ENCODE measurements around the gene GPR87. TPM values are rescaled to one million over a fixed set of nuclear protein-coding genes. Genes with fewer than 3 reads are reported as not detected.

GPR87 gene
- total RNA-seq, 1 donor from 2014 or later, result 15.5 TPM

DNA sequence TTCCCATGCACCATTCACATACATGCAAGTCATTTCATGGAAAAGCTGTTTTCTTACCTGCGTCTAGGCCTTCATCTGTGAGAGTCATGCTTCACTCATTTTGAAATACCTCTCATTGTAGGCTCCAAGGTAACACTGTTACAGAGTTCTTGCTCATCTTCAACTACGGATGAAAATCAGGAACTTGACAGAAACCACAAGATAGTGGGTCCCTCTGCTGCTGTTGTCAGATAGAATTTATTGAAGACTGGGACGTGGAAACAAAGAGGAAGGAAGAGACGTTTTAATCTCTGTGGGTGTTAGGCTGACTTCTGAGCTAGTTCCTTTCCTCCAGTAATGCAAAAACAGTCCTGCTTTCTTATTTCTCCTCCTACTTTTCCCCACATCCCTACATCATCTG lies 38.4 kb downstream of the GPR87 start, which contains the start of gene P2RY14:
Gene P2RY14 (minus strand): TSS at position 313 of the 400 bp plus-strand sequence. CDS start 64,226 bp downstream, outside the sequence.
- DNase-seq (ENCODE audit: low read depth) (no peak), FAIRE-seq (no peak)
- Mint-ChIP-seq H3K36me3 (ENCODE audit: low read depth, unreplicated experiment) (no peaks in the 10 kb centered on the region), H3K27ac (ENCODE audit: unreplicated experiment) (no peak within 1 kb of the TSS), H3K4me1 (ENCODE audit: low read depth, unreplicated experiment) (peaks cover 2% of the 10 kb centered on the region), H3K9me3 (ENCODE audit: unreplicated experiment) (no peaks in the 10 kb centered on the region), H3K27me3 (ENCODE audit: low read depth, unreplicated experiment) (no peaks in the 10 kb centered on the region), H3K4me3 (ENCODE audit: unreplicated experiment) (no peak within 1 kb of the TSS)
- no peak within 1 kb of the TSS for H3K4me3 ChIP-seq (ENCODE audit: insufficient read depth, low read depth, low read length)
- H3K9me3 ChIP-seq (ENCODE audit: insufficient read depth, low read depth, low read length), result no peaks in the 10 kb centered on the region
- H3K4me1 ChIP-seq (ENCODE audit: insufficient read depth, low read length), result no peaks in the 10 kb centered on the region
- no peak within 1 kb of the TSS for H3K4me2 ChIP-seq (ENCODE audit: low read length)
- no peaks in the 10 kb centered on the region for H3K79me2 ChIP-seq (ENCODE audit: insufficient read depth, low read length)
- no peak within 1 kb of the TSS for H3K27ac ChIP-seq (ENCODE audit: low read depth, low read length)
- H3K27me3 ChIP-seq (ENCODE audit: insufficient read depth, low read length), result no peaks in the 10 kb centered on the region
- no peak for TF ChIP-seq EZH2 (IDR thresholded peaks at IDR 0.05; ENCODE audit: insufficient read depth, low read length)
- no peak for TF ChIP-seq CTCF (IDR thresholded peaks at IDR 0.05; ENCODE audit: insufficient read depth, low read depth, low read length)
- H2AFZ ChIP-seq (ENCODE audit: low read depth, low read length), result no peak within 1 kb of the TSS
- no peaks in the 10 kb centered on the region for H4K20me1 ChIP-seq (ENCODE audit: insufficient read depth, low read length)
- H3K36me3 ChIP-seq (ENCODE audit: insufficient read depth, low read length), result no peaks in the 10 kb centered on the region
- no peak within 1 kb of the TSS for H3K9ac ChIP-seq (ENCODE audit: low read length)

GRCh38 chr3:151276687-151277042 lies 40.0 kb downstream of the GPR87 start:
- no peak overlapping the region for H3K4me2 ChIP-seq (ENCODE audit: low read length)
- TF ChIP-seq EZH2 (IDR thresholded peaks at IDR 0.05; ENCODE audit: insufficient read depth, low read length), result no peak
- TF ChIP-seq CTCF (IDR thresholded peaks at IDR 0.05; ENCODE audit: insufficient read depth, low read depth, low read length), result no peak
- no peak overlapping the region for H3K4me3 ChIP-seq (ENCODE audit: insufficient read depth, low read depth, low read length)
- H3K27me3 ChIP-seq (ENCODE audit: insufficient read depth, low read length), result no peaks in the 10 kb centered on the region
- DNase-seq (ENCODE audit: low read depth) (no peak), FAIRE-seq (no peak)
- H3K27ac ChIP-seq (ENCODE audit: low read depth, low read length), result no peak overlapping the region
- H3K9ac ChIP-seq (ENCODE audit: low read length), result no peak overlapping the region
- Mint-ChIP-seq H3K27ac (ENCODE audit: unreplicated experiment) (no peak overlapping the region), H3K4me3 (ENCODE audit: unreplicated experiment) (no peak overlapping the region), H3K36me3 (ENCODE audit: low read depth, unreplicated experiment) (no peaks in the 10 kb centered on the region), H3K4me1 (ENCODE audit: low read depth, unreplicated experiment) (peaks cover 2% of the 10 kb centered on the region), H3K27me3 (ENCODE audit: low read depth, unreplicated experiment) (no peaks in the 10 kb centered on the region), H3K9me3 (ENCODE audit: unreplicated experiment) (no peaks in the 10 kb centered on the region)
- no peaks in the 10 kb centered on the region for H3K4me1 ChIP-seq (ENCODE audit: insufficient read depth, low read length)
- H3K79me2 ChIP-seq (ENCODE audit: insufficient read depth, low read length), result no peaks in the 10 kb centered on the region
- H4K20me1 ChIP-seq (ENCODE audit: insufficient read depth, low read length), result no peaks in the 10 kb centered on the region
- H3K36me3 ChIP-seq (ENCODE audit: insufficient read depth, low read length), result no peaks in the 10 kb centered on the region
- H3K9me3 ChIP-seq (ENCODE audit: insufficient read depth, low read depth, low read length), result no peaks in the 10 kb centered on the region
- no peak overlapping the region for H2AFZ ChIP-seq (ENCODE audit: low read depth, low read length)

DNA sequence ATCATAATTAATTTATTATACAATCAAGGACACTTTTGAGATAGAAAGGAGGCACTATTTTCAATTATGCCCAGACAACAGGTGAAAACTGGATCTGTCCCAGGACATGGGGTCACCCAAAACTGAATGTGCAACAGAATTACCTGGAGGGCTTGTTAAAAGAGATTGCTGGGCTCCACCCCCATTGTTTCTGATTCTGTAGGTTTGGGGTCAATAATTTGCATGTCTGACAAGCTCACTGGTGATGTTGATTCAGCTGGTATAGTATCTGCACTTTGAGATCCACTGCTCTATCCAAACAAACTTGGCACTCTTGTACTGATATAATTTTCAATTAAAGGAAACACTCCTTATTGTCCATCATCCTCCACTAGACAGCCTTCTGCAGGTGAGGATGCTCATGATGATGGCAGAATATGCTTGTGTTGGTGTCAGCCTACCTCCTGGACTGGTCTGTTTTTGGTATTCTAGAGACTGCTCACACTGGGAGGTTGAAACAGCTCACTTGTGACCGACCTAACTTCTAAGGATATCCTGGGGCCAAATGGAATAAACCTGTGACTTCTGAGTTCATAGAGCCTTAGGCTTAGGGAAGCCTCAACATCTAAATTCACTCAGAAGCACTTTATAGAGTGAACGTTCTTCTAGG lies 40.5 kb downstream of the GPR87 start:
- H3K4me3 ChIP-seq (ENCODE audit: insufficient read depth, low read depth, low read length), result no peak overlapping the region
- H3K9ac ChIP-seq (ENCODE audit: low read length), result no peak overlapping the region
- H3K79me2 ChIP-seq (ENCODE audit: insufficient read depth, low read length), result no peaks in the 10 kb centered on the region
- H3K4me3 Mint-ChIP-seq (ENCODE audit: unreplicated experiment), result no peak overlapping the region
- no peaks in the 10 kb centered on the region for H3K9me3 Mint-ChIP-seq (ENCODE audit: unreplicated experiment)
- H3K36me3 ChIP-seq (ENCODE audit: insufficient read depth, low read length), result no peaks in the 10 kb centered on the region
- DNase-seq (ENCODE audit: low read depth), result no peak
- H2AFZ ChIP-seq (ENCODE audit: low read depth, low read length), result no peak overlapping the region
- H3K4me1 ChIP-seq (ENCODE audit: insufficient read depth, low read length), result no peaks in the 10 kb centered on the region
- peaks cover 2% of the 10 kb centered on the region for H3K4me1 Mint-ChIP-seq (ENCODE audit: low read depth, unreplicated experiment)
- no peaks in the 10 kb centered on the region for H4K20me1 ChIP-seq (ENCODE audit: insufficient read depth, low read length)
- H3K36me3 Mint-ChIP-seq (ENCODE audit: low read depth, unreplicated experiment), result no peaks in the 10 kb centered on the region
- H3K27ac ChIP-seq (ENCODE audit: low read depth, low read length), result no peak overlapping the region
- no peak overlapping the region for H3K4me2 ChIP-seq (ENCODE audit: low read length)
- H3K27me3 Mint-ChIP-seq (ENCODE audit: low read depth, unreplicated experiment), result no peaks in the 10 kb centered on the region
- TF ChIP-seq EZH2 (IDR thresholded peaks at IDR 0.05; ENCODE audit: insufficient read depth, low read length) (no peak), CTCF (IDR thresholded peaks at IDR 0.05; ENCODE audit: insufficient read depth, low read depth, low read length) (no peak)
- no peaks in the 10 kb centered on the region for H3K27me3 ChIP-seq (ENCODE audit: insufficient read depth, low read length)
- FAIRE-seq, result no peak
- H3K9me3 ChIP-seq (ENCODE audit: insufficient read depth, low read depth, low read length), result no peaks in the 10 kb centered on the region
- no peak overlapping the region for H3K27ac Mint-ChIP-seq (ENCODE audit: unreplicated experiment)

Measured in astrocyte (in vitro differentiated cells and primary cell).